NOMO-1 treated with DMSO at 0.1 percent for 48 hours (cell line): ENCODE results near the gene PRDM16.

ENCODE experiments used
- DNase-seq: peaks from one replicate; lab custom pipeline; 2025; ENCODE audit not compliant: unreplicated experiment; lab: John Stamatoyannopoulos, UW

PRDM16 gene

DNA sequence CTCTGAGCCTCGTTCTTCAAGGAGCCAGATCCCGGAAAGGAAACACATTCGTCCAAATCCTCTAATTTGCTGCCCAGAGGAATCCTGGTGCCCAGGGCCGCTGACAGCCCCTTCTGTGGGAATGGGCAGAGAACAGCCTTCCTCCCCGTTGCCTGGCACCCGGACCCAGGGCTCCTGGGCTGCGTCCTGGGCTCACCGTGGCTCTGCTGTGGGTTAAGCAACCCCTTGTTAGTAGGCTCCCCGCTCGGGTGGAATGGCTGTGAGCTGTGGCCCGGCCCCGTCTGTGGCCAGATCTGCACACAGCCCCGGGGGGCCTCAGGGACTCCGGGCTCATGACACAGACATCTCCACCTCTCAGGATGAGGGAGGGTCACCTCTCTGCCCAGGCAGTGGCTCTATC, 262.6 kb downstream of the PRDM16 start:
- no peak for DNase-seq

DNA sequence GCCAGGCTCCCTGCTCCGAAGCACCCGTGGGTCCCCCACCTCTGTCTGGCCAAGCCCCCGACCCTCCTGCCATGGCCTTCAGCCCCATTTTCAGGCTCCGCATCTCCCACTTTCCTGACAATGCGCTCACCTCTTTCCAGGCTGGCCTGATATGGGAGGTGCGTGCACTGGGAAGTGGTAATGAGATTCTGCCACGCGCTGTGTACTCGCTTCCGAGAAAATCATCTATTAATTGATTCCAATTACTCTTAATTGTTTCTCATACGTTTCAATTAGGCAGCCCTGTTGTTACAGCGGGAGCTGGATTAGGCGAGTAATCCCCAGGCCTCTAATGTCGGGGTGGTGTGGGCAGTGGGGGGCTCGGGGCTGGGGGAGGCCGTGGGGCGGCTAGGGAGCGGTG, 263.0 kb downstream of the PRDM16 start:
- no peak for DNase-seq

DNA sequence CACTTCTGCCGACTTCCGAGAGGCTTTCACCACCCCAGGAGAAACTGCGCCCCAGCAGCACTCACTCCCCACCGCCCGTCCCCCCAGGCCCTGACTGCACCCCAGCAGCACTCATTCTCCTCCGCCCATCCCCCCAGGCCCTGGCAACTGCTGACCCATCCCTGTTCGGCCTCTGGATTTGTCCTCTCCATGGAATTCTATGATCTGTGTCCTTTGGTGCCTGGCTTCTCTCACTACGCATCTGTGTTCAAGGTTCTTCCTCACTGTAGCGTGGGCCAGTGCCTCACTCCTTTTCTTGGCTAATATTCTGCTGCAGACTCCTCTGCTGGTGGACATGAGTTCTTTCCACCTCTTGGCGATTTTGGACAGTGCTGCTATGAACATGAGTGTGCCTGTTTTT, 263.7 kb downstream of the PRDM16 start:
- DNase-seq: no peak

DNA sequence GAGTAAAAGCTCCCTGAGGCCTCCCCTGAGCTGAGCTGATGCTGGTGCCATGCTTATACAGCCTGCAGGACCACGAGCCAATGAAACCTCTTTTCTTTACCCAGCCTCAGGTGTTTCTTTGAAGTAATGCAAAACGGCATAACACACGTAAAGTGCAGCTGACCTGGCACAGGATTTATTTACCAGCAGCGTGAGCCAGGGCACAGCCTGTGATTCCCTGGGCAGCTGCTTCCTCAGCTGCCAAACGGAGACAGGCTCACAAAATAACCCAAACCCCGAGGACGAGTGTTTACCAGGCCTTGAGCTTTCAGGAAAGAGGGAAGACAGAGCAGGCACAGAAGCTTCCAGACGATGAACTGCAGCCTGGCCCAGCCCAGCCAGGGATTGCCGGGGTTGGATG, 264.9 kb downstream of the PRDM16 start:
- DNase-seq: no peak

DNA sequence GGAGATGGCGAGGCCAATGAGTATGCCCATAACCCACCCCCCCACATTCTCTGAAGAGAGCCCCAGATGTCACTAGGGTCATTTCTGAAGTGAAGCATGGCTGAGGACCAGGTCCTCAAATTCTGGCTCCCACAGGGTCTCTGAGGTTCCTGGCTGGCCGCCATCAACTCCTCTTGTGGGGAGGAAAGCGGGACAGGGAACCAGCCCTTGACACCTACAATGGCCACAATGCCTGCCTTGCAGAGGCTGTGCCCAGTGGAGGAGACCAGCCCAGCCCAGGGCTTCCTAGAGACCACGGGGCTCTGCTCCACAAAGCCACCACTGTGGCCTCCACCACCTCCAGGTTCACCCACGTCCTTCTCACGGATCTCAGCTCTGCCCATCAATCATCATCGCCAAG, 265.4 kb downstream of the PRDM16 start:
- no peak for DNase-seq

DNA sequence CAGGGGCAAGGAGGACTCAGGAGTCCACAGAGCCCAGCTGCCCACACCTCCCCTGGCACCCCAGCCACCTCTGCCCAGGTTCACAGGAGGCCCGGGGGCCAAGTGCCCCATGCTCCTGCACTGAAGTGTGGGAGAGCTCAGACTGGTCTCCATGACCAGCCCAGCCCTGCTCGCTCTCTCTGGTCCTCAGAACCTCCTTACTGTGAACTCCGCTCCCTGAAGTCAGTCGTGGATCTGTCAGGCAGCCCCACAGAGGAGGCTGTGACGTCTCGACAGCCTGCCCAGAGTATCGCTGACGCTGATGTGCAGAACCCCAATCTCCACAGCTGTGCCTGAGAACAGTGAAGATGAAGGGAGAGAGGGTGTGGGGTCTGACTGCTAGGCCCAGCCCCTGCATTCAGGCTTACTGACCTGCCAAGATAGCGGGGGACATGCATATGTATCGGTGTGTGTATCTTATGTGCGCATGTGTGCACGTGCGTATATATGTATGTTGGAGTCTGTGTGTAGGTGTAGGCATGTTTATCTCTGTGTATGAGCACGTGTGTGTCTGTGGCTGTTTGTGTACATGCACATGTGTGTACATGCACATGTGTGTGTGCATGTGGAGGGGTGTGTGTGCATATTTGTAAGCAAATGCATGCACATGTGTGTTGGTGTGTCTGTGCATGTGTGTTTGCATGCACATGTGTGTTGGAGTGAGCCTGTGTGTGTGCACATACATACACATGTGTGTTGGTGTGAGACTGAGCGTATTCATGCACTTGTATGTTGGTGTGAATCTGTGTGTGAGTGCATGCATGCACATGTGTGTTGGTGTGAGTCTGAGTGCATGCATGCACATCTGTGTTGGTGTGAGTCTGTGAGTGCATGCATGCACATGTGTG, 267.0 kb downstream of the PRDM16 start:
- DNase-seq: no peak

DNA sequence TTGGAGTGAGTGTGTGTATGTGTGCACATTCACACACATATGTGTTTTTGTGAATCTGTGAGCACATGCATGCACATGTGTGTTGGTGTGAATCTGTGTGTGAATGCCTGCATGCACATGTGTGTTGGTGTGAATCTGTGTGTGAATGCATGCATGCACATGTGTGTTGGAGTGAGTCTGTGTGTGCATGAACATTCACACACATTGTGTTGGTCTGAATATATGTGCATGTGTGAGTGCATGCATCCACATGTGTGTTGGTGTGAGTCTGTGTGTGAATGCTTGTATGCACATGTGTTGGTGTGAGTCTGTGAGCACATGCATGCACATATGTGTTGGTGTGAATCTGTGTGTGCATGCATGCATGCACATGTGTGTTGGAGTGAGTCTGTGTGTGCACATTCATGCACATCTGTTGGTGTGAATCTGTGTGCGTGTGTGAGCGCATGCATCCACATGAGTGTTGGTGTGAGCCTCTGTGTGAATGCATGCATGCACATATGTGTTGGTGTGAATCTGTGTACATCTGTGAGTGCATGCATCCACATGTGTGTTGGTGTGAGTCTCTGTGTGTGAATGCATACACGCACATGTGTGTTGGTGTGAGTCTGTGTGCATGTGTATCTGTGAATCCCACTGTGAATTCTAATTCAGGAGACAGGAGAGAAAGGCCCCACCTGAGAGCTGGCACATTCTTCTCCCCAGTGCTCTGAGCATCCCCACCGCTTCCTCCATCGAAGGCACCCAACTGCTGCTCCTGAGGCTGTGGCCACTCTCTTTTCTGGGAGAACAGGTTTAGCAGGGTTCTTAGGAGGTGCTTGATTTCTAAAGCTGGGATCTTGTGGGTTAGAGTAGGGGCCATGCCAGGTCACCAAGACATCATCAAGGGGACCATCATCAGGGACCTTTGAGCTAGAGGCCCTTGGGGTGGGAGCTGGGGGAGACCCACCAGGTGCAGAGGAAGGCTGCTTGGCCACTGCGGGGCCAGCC, 267.9 kb downstream of the PRDM16 start:
- no peak for DNase-seq

DNA sequence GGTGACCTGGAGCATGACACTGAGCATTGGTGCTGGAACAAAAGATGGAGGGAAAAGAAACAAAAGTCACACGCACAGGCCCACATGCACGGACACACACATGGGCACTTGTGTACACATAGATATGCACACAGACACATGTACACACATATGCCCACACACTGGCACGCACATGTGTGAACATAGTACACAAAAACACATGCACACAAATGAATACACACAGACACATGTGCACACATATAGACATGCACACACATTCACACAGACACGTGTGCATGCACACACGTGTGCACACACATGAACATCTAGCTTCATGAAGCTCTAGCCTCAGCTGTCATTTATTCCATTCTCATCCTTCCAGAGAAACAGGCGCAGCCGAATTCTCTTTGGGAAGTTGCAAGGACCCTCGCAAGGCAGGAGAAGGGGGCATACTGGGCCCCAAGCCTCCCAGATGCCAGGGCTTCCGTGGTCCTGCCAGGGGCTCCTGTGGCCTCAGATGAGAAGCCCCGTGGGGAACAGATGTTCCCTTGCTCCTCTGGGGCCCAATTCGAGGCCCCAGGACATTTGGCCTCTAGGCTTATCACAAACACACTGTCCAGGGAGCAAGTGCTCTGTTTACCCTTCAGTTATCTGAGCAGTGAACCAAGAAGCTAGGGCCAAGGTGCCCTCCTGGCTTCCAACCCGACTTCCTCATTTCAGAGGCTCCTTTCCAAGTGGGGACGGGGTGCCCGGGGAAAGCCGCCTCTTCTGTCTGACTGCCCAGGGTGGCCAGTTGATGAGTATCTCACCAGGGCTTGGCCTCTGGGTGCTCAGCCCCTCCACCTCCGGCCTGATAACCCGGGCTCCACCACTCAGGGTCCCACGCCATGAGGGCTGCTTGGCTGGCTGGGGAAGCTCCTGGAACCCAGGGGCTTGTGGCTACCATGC, 269.1 kb downstream of the PRDM16 start:
- no peak for DNase-seq

DNA sequence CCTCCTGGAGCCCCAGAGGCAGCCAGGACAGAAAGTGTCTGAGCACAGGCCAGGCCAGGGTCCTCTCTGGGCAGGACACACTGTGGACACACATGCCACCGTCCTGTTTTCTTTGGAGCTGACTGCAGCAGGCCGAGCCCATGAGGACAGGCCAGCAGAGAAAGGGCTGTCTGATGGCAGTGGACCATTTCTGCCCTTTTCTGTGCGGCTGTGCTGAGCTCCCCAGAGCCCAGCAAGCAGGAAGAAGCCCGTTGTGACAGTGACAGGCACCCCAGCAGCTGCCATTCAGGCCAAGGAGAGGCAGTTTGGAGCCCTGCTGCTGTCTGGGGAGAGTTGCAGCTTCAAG, 269.7 kb downstream of the PRDM16 start:
- DNase-seq: no peak

DNA sequence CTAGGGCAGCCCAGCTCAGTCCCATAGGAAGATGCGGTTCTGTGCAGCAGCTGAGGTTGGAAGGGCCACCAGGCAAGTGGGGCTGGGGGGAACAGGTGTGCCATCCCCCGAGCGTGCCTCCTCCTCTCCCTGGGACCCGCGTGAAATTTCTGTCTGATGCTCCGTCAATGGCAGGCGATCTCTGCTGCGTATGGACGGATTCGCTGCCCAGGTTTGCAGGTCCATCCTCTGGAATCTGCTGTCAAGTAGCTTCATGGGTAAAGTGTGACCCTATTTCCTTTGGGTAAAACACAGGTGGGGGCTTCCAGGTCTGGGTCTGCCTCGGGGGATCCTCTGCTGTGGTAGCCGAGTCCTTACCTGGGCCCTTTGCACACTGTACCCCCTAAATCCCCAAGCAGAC, 270.9 kb downstream of the PRDM16 start:
- no peak for DNase-seq

DNA sequence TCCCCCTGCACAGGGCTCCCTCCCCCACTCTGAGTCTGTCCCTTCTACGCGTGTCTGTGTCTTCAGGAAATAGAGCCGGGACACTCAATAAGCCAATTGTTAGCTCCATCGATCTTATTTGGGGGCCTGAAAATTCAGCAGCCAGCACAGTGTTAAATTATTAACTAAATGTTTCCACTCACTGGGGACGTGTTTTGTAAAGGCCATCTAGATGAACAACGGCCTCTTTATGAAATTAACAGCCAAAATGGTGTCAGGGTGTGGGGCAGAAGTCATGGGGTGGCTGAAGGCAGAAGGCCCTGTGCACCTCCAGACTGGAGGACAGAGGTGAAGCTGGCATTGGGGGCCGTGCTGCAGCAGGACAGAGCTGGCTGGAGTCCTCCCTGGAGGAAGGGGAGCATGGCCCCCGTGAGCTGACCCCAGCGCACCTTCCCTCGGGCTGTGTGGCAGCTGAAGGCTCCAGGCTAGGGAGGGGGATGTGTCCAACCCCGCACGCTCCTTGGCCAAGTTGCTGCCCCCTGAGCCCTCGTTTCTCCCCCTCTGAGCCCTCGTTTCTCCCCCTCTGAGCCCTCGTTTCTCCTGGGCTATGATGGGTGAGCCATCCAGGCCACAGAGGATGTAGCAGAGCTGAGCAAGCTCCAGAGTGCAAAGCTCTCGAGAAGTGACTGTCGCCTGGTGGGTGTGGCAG, 271.7 kb downstream of the PRDM16 start:
- DNase-seq: no peak

DNA sequence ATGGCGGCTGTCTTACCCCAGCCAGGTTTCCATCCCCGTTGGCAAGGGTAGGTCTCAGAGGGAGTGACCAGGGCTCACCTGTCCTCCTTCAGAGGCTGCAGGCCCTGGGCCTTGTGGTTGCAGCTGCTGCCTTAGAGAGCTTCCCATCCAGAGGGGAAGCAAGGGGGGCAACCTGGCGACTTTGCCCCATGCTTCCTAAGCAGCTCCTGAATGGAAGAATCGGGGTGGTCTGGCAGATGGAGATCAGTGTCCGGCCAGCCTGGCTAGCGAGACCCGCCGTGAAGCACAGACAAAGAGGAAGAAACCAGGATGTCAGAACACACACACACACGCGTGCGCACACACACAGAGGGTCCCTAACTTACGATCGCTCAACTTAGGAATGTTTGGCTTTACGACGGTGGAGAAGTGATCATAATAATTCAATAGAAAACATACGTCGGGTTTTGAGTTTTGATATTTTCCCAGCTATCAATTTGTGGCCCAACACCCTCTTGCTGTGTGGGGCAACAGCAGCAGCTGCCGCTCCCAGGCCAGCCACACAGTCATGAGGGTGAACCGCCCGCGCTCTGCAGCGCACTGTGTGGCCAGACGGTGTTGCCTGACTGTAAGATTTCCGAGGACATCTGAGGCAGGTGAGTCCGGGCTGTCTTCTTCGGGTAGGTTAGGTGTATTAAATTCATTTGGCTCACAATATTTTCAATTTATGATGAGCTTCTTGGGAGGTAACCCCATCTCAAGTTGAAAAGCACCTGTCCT, 272.4 kb downstream of the PRDM16 start:
- DNase-seq: no peak

DNA sequence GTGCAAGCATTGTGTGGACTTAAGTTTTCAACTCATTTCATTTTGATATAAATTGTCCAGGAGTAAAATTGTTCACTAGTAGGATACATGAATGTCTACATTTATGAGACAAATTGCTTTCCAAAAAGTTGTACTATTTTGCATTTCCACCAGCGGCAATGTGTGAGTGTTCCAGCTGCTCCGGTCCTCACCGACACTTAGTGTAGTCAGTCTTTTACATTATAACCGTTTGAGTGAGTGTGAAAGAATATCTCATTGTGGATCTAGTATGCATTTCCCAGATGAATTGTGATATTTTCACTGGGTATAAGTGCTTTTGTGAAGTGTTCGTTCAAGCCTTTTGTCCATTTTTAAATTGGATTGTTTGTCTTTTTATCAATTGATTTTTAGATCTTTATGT, 274.0 kb downstream of the PRDM16 start:
- no peak for DNase-seq

DNA sequence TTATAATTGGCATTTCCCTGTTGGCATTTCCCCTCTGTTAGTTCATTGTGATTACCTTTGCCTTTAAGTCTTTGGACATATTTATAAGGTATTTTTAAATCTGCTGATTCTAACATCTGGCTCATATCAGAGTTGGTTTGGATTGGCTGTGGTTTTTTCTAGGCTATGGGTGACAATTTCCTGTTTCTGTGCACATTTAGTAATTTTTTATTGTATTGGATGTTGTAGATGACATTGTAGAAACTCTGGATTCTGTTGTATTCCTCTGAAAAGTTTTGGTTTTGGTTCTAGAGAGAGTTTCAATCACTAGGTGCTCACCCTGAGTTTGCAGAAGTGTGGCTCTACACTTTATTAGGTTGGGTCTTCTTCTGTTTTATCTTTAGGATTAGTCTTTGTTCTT, 275.4 kb downstream of the PRDM16 start:
- DNase-seq: no peak

DNA sequence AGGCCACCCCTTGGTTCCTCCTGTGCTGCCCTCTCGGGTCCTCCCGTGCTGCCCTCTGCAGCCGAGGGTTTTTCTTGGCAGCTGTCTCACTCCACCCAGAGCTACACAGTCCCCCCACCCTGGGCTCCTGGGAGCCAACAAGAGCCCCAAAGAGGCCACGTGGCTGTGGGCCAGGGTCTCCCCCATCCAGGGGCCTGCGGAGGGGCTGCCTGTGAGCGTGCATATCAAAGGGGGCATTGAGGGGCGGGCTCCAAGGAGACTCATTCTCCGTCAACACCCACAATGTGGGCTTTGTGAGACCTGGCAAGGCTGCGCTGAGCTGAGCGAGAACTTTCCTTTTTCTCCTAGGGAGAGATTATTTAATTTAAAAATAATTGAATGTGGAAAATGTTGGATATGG, 276.8 kb downstream of the PRDM16 start:
- DNase-seq: no peak

DNA sequence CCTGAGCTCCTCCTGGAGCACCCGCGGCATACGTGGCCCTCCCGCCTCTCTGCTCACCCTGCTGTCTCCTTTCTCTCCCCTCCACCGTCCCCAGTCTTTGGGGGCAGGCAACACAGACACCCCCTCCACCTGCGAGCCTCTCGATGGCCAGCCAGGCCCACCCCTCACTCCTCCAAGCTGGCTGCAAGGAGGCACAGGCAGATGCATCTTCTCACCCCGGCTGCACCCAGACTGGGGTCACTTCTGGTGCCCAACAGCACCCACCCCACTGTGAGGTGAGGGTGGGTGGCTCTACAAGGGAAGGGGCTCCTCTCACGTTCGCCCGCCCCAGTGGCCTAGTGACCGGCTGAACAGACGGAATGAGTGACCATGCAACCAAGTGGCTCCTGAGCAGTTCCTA, 277.5 kb downstream of the PRDM16 start:
- no peak for DNase-seq

DNA sequence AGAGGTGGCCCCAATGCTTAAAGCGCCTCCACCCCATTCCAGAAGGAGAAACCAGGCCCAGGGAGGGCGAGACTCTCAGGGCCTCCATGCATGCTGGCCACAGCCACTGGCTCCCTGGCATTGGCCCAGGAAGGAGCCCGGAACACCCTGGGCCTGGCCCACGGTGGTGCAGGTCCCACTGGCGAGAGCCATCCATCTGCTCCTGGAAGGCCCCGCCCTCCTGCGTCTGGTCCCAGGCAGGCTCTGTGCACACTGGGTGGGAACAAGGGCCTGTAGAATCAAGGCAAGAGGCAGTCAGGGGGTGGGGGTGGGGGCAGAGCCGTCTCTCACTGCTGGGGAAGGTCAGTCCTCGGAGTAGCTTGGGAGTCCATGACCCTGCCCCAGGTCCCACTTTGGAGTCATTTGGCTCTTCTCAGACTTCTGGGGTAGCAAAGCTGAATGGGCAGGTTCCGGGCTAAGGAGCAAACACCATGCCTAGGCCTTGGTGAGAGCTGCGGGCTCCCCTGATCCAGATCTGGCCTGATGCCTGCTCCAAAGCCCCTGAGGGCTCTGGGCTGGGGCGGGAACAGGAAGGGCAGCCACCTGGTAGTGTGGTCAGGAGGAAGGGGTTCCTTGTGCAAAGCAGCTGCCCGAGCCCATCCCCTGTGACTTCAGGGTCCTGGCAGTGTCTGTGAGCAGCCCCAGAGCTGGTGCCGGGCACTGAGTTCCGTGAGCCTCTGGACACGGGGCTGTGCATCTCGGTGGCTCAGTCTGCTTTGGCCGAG, 278.4 kb downstream of the PRDM16 start:
- no peak for DNase-seq

DNA sequence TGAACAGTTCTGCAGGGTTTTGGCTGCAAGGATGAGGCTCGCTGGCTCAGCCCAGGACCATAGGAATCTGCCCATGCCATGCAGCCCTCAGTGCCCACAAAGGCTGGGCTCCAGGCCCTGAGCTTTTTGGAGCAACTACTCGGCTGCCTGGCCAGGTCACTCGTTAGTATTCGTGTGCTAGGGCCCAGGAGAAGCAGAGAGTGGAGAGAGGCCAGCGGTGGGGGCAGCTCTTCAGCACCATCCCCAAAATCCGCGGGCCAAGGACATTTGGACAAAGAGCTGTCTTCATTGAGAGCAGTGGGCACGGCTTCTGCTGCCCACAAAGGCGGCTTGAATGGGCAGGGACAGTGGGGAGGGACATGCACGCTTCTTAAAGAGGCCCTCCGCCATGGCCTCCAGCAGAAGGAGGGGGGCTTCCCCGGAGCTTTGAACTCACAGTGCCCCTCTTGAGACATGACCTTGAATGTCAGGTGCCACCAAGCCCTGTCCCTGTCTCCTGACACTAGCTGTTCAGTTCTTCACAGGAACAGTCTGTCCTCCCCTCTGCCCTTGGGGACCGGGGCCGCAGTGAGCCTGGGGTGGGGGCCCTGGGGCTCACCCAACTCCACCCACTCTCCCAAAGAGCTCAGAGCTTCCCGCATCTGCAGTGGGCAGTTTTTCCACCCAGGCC, 279.3 kb downstream of the PRDM16 start:
- no peak for DNase-seq
